GM12874 (cell line): ENCODE results near the gene GRHL3.

ENCODE experiments used
- CTCF ChIP-seq: IDR thresholded peaks from 2 replicates; pipeline ENCODE4 v1.5.1; 2011; ENCODE audit warnings: low read depth, mild to moderate bottlenecking, control low read depth, low read length, moderate library complexity; ENCODE audit not compliant: insufficient read depth

GRHL3 gene

GRCh38 chr1:24319312-24319863 is at the start of gene GRHL3:
Gene GRHL3, plus strand, starts transcription at chr1:24319357. Its CDS starts 195 bp downstream, at chr1:24319552.
- no peak for TF ChIP-seq CTCF

DNA sequence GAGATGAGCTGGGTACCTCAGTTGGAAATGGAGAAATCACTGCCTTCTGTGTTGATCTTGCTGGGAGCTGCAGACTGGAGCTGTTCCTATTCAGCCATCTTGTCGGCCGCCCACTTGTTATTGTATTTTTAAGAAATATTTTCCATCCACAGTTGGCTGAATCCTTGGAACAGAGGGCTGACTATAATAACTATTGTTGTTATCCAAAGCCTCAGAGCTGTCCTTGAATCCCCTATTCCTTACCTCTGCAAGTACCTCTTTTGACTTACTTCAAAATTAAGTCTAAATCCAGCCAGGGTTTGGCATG is 44.1 kb upstream of the GRHL3 start:
- TF ChIP-seq CTCF = no peak

DNA sequence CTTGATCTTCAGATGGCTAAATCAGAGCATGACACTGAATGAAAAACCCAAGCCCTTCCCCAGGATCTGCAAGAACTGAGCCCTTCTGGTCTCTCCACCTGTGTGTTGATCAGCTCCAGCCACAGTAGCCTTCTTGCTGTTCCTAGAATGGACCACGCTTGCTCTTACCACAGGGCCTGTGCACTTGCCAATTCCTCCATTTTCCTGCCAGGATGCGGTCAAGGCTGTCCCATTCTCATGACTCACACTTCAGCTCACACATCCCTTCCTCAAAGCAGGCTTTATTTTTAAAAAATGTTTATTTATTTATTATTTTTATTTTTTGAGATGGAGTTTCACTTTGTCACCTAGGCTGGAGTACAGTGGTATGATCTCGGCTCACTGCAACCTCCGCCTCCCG is 43.6 kb upstream of the GRHL3 start:
- no peak for TF ChIP-seq CTCF

DNA sequence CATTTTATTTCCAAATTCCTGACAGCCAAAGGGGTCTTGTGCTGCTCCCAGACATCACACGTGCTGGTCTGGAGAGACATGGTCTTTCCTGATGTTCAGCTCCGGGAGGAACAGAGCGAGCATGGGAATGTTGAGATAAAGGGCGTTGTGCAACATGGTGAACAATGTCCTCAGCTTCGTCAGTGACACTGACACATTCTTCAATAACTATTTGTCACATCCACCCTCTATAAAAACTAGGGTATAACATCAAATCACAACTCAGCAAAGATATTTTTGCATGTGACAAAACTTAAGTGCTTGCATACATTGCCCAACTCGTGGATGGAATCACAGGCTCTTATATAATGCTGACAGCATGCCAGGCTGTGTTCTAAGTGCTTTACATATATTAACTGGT is 42.4 kb upstream of the GRHL3 start:
- no peak for TF ChIP-seq CTCF

DNA sequence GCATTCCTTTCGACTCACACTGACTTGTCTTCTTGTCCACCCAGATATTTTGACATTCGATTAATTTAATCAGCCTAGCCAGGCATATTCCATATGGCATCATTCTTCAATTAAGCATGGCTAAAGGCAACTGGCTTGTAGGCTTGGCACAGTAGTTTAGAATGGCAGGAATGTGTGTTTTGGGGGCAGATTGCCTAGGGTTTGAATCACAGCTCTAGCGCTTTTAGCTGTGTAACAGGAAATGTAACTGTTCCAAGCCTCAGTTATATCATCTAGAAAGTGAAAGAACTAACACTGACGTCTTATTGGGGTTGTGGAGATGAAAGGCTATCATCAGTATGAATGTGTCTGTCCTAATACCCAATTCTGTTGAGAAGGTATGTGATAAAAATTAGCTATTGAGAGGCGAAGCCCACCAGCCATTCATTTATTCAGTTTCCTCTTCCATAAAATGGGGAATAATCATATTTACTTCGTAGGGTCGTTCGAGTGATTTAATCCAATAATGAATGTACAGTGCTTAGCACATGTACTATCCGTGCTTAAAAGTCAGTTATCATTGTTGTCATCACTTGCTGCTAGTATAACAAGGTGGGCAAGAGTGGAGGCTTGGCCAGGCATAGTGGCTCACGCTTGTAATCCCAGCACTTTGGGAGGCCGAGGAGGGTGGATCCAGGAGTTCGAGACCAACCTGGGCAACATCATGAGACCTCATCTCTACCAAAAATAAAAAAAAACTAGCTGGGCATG is 41.6 kb upstream of the GRHL3 start:
- TF ChIP-seq CTCF = no peak

- TF ChIP-seq CTCF = no peak
Observed at GRCh38 chr1:24278726-24279125, 40.4 kb upstream of the GRHL3 start.

- TF ChIP-seq CTCF = no peak
Observed at GRCh38 chr1:24279590-24280232, 39.4 kb upstream of the GRHL3 start.
